Chondrocyte (in vitro differentiated cells): ENCODE data around the gene LDB2. TPM values are rescaled to one million over a fixed set of nuclear protein-coding genes. Genes with fewer than 3 reads are reported as not detected.

Experiments used
- DNase-seq: peaks from one replicate; pipeline ENCODE4 v3.0.0; 2021; ENCODE audit warnings: mixed read lengths, low spot score
- H3K27ac Mint-ChIP-seq: one replicate; pipeline ENCODE4 v1.8.0; 2021; ENCODE audit warnings: mild to moderate bottlenecking, moderate library complexity, mixed read lengths; ENCODE audit not compliant: unreplicated experiment
- H3K27me3 Mint-ChIP-seq: 2 replicates; pipeline ENCODE4 v1.8.0; 2021; ENCODE audit warnings: low read depth, mixed read lengths
- H3K36me3 Mint-ChIP-seq: 2 replicates; pipeline ENCODE4 v1.8.0; 2021; ENCODE audit warnings: low read depth, mixed read lengths
- H3K4me1 Mint-ChIP-seq: 2 replicates; pipeline ENCODE4 v1.8.0; 2021; ENCODE audit warnings: low read depth, mild to moderate bottlenecking, mixed read lengths
- H3K4me3 Mint-ChIP-seq: one replicate; pipeline ENCODE4 v1.8.0; 2021; ENCODE audit warnings: mild to moderate bottlenecking, moderate library complexity, mixed read lengths; ENCODE audit not compliant: unreplicated experiment
- H3K9me3 Mint-ChIP-seq: 2 replicates; pipeline ENCODE4 v1.8.0; 2021; ENCODE audit warnings: low read depth, mixed read lengths
- long read RNA-seq: library from polyadenylated mRNA; stranded (forward); transcript quantifications from one replicate; pipeline ENCODE4 v2.0.0, GENCODE V29; 2021
- total RNA-seq: library from RNA; stranded (reverse); gene quantifications from 3 replicates; pipeline ENCODE4 v1.2.1, GENCODE V29; 2021
- TF ChIP-seq, protein P1 (sequence below): fragments of 200-600 bp; sonication (generic); IDR thresholded peaks from 2 replicates; pipeline ENCODE4 v1.5.0; 2021; ENCODE audit warnings: antibody characterized with exemption, mild to moderate bottlenecking, moderate library complexity

Gene LDB2
- total RNA-seq: 1.5 to 6.3 TPM (median 2.0 TPM) in 3 replicates
- long read RNA-seq, partial matches to known transcripts: 0 of 1 reads
- long read RNA-seq, other reads (novel, unspliced or antisense): 1 of 1 reads

DNA sequence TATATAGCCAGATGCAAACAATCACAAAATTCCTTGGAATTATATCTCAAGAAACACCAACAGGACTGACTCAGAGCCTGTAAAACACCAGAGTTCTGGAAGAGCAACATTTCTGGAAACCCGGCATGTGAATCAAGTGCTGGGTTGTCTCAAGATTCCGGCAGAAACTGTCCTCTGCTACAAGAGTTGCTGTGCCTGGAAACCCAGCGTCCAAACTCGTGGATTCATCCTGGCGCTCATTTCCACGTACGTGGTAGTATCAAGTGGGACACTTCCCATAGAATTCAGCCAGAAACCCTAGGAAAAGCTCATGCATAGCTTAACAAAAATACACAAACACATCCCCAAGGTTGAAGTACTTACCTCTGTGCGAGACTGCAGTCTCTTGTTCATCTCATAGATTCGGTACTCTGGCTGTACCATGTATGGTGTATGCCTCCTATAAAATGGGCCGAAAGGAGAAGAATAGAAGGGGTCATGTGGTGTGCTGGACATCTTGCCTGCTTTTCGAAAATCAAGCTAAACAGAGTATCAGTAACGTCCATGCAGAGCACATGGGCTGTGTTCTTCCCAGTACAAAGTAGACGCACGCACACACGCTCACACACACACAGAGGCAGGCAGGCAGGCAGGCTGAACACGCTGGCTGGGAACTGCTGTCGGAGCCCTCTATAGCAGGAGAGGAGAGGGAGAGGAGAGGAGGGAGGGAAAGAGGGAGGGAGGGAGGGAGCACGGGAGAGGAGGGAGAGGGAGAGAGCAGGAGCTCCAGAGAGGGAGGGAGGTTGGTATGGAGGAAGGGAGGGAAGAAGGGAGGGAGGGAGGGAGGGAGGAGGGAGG, at the start of gene LDB2:
Gene LDB2 (minus strand): TSS at position 655 of the 837 bp plus-strand sequence.
- Mint-ChIP-seq H3K4me3 (peak within 1 kb of the TSS; percentile 69), H3K36me3 (no peaks in the 10 kb centered on the region), H3K27ac (peak within 1 kb of the TSS; percentile 90), H3K4me1 (peaks cover 38% of the 10 kb centered on the region), H3K27me3 (peaks cover 3% of the 10 kb centered on the region), H3K9me3 (no peaks in the 10 kb centered on the region)
- TF ChIP-seq, protein P1, sequence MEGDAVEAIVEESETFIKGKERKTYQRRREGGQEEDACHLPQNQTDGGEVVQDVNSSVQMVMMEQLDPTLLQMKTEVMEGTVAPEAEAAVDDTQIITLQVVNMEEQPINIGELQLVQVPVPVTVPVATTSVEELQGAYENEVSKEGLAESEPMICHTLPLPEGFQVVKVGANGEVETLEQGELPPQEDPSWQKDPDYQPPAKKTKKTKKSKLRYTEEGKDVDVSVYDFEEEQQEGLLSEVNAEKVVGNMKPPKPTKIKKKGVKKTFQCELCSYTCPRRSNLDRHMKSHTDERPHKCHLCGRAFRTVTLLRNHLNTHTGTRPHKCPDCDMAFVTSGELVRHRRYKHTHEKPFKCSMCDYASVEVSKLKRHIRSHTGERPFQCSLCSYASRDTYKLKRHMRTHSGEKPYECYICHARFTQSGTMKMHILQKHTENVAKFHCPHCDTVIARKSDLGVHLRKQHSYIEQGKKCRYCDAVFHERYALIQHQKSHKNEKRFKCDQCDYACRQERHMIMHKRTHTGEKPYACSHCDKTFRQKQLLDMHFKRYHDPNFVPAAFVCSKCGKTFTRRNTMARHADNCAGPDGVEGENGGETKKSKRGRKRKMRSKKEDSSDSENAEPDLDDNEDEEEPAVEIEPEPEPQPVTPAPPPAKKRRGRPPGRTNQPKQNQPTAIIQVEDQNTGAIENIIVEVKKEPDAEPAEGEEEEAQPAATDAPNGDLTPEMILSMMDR: no peak
- no peak for DNase-seq

DNA sequence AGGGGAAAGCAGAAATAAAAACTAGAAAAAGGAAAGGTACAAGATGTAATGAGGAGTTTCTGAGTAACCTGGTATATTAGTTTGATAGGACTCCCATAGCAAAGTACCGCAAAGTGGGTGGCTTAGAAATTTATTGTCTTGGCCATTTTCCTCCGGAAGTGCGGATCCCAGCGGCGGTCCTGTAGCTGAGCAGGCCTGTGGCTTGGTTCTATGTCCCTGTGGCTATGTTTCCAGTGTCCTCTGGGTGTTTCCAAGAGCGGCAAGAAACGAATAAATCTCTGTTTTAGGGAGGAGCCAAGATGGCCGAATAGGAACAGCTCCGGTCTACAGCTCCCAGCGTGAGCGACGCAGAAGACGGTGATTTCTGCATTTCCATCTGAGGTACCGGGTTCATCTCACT, 44.0 kb upstream of the LDB2 start:
- Mint-ChIP-seq H3K4me1 (no peaks in the 10 kb centered on the region), H3K27ac (no peak overlapping the region), H3K9me3 (no peaks in the 10 kb centered on the region), H3K36me3 (no peaks in the 10 kb centered on the region), H3K4me3 (no peak overlapping the region), H3K27me3 (peaks cover 17% of the 10 kb centered on the region)
- TF ChIP-seq, protein P1: no peak
- no peak for DNase-seq

DNA sequence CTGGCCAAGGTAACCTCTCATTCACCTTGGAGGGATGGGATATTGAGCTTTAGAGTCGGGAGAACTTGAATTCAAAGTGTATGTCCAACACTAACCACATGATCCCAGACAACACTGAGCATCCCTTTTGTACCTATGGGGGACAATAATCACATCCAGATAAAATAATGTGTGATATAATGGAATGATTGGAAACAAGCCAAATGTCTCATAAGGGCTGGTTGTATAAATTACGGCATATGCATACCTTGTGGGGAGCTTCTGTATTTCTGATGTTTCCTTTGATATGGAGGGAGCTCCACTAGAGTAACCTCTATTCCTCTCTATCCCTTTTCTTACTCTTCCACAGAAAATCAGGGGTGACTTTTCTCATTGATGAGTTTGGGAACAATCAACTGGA, 40.7 kb upstream of the LDB2 start:
- TF ChIP-seq, protein P1: no peak
- H3K27me3 Mint-ChIP-seq: peaks cover 20% of the 10 kb centered on the region
- no peak for DNase-seq
- H3K36me3 Mint-ChIP-seq: no peaks in the 10 kb centered on the region
- no peak overlapping the region for H3K4me3 Mint-ChIP-seq
- H3K9me3 Mint-ChIP-seq: no peaks in the 10 kb centered on the region
- no peaks in the 10 kb centered on the region for H3K4me1 Mint-ChIP-seq
- H3K27ac Mint-ChIP-seq: no peak overlapping the region

DNA sequence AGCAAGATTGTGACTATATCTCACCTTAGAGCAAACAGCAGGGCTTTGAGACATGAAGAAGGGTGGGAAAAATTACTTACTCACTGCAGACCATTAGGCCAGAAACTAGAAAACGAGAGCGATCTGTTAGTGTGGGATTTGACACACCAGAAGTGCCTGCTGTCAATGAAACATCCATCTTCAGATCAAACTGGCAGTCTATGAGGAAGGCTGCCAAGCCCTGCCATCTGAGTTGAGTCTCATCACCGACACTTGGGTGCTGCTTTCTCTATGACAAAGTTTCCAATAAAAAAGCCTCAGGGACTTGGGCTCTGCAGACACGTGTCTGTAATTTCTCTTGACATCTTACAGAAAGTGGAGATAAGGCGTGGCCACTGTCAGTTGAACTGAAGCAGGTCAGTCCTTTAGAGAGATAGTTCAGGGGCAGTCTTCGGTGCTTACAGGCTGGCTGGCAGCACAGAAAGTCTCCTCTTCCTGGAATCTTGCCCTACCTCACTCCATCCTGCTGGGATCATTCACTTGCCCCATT, 40.1 kb upstream of the LDB2 start:
- no peaks in the 10 kb centered on the region for H3K4me1 Mint-ChIP-seq
- H3K4me3 Mint-ChIP-seq: no peak overlapping the region
- no peaks in the 10 kb centered on the region for H3K36me3 Mint-ChIP-seq
- no peaks in the 10 kb centered on the region for H3K9me3 Mint-ChIP-seq
- H3K27me3 Mint-ChIP-seq: peaks cover 20% of the 10 kb centered on the region
- no peak overlapping the region for H3K27ac Mint-ChIP-seq
- DNase-seq: no peak
- TF ChIP-seq, protein P1: no peak

DNA sequence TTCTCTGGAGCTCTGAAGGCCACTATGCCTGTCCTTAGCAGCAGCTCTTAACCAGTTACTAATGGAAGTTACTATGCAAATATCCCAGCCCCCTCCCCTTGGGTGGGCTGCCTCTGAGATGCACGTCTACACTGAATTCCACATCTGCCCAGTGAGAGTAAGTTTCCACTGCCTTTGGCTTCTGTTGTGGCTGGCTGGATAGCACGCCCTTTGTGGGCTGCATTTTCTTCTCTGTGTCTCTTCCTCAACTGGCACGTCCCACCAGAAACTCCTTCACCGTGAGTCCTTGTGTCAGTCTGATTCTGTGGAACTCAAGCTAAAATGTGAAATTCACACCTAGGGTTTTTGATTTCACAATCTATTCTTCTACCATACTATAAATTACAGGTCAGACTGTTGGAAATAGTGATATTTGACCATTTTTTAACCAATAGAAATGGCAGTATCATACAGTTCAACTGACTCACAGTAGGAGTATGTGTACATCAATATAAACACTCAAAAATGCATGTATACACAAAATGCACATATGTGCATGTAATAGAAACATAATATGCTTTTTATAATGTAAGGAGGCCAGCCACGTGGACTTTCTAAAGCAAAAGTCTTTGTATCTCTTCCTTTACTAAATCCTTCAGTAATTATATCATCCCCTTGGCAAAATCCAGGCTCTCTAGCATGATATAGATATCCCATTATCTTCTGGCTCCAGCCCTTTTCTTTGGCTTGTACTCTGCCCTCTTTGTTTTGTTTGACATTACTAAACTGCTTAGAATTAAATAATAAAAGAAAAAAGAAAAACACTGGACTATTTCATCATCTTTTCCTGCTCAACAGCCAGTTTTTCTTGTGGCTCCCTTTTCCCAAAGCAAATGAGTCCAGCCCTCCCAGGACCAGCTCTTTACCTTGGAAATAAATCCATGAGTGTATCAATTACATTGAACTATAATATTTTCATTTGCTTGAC, 33.2 kb upstream of the LDB2 start:
- Mint-ChIP-seq H3K27me3 (peaks cover 3% of the 10 kb centered on the region), H3K36me3 (no peaks in the 10 kb centered on the region), H3K9me3 (no peaks in the 10 kb centered on the region), H3K4me3 (no peak overlapping the region), H3K4me1 (peaks cover 16% of the 10 kb centered on the region), H3K27ac (peak overlapping the region; percentile 69)
- TF ChIP-seq, protein P1: no peak
- no peak for DNase-seq
